Keratinocyte (primary cell): ENCODE results near the gene ATXN2.

Experiments used
- CTCF ChIP-seq, 3 experiments: IDR thresholded peaks in 1 of 3; conservative IDR thresholded peaks in 1 of 3; optimal IDR thresholded peaks in 1 of 3; 2 replicates in 2 of 3; 3 replicates in 1 of 3; pipeline versions ENCODE3 to v1.5.1; 2011; ENCODE audit warnings: low read length in 3 of 3, mild to moderate bottlenecking in 3 of 3, moderate library complexity in 2 of 3, control low read depth in 1 of 3, inconsistent platforms in 1 of 3; ENCODE audit not compliant: insufficient read depth in 2 of 3; ENCODE audit errors: extremely low read depth in 1 of 3
- EZH2 ChIP-seq: IDR thresholded peaks from one replicate; pipeline ENCODE4 v1.6.1; 2012; ENCODE audit warnings: inconsistent platforms, mild to moderate bottlenecking, low read length, moderate library complexity

DNA sequence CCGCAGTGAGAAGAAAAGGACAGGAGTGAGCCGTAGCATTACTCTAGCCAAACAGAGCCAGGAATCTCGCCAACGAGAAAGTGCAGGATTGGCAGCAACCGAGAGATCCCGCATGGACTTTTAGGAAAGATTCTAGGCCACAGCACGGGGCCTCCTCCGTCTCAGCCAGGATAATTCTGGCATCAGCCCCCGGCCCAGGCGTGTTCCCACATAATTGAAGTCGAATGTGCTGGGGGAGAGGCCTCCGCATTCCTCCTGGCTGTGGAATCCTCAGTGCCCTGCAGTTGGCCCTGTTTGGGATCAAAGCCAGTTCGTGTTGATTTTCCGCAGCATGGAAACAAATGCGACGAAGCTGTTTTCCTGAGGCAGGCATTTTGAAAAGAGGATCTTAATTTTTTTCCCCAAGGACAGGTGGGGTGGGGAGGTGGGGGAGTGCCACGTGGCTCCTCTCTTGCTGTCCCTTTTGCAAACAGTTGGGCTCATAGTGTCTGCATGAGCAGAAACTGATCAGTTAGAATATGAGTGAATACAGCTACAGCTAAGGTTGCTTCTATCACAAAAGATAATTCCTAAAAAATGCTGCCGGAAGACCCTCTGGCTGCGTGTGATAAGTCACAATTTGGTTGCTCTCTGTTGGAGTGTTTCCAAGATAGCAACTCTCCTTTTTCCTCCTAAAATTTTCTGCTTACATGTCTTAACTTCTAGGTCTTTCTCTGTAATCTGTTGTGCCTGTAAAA, 37.3 kb upstream of the ATXN2 start:
- TF ChIP-seq CTCF (optimal IDR thresholded peaks at IDR 0.05 in 1 of 3, IDR thresholded peaks at IDR 0.05 in 1 of 3, conservative IDR thresholded peaks at IDR 0.05 in 1 of 3; ENCODE audit: extremely low read depth in 1 of 3, insufficient read depth in 2 of 3, low read length in 3 of 3) (no peak), EZH2 (no peak)
